CD14-positive monocyte (primary cell): ENCODE data around the gene PRDX3. TPM values are rescaled to one million over a fixed set of nuclear protein-coding genes. Genes with fewer than 3 reads are reported as not detected.

Source experiments
- DNase-seq, 3 donors: peaks; one replicate each; pipeline ENCODE4 v3.0.0-alpha.2; 2011 to 2022
- H2AFZ ChIP-seq: 2 replicates; pipeline ENCODE4 v1.6.0; 2012; ENCODE audit warnings: mild to moderate bottlenecking, low read depth, low read length, inconsistent platforms; ENCODE audit not compliant: insufficient read depth, poor library complexity, severe bottlenecking
- H3K27ac ChIP-seq, 2 donors: 1 replicate in 1 of 2; 2 replicates in 1 of 2; pipeline ENCODE4 v1.5.1; 2012 to 2013; ENCODE audit warnings: low read length in 2 of 2, control low read depth in 1 of 2, inconsistent platforms in 1 of 2, low read depth in 1 of 2, mild to moderate bottlenecking in 1 of 2
- H3K27me3 ChIP-seq, 2 donors: one replicate each; pipeline versions ENCODE4 v1.6.0 to v1.6.1; 2011 to 2013; ENCODE audit warnings: low read length in 2 of 2; ENCODE audit not compliant: control insufficient read depth in 2 of 2, insufficient read depth in 2 of 2
- H3K36me3 ChIP-seq, 2 donors: replicated peaks in 1 of 2; 1 replicate in 1 of 2; 2 replicates in 1 of 2; pipeline versions ENCODE4 v1.5.1 to v1.6.1; 2012 to 2013; ENCODE audit warnings: low read length in 2 of 2, control low read depth in 1 of 2, inconsistent platforms in 1 of 2, mild to moderate bottlenecking in 1 of 2; ENCODE audit not compliant: insufficient read depth in 2 of 2, control insufficient read depth in 1 of 2
- H3K4me1 ChIP-seq, 2 donors: 1 replicate in 1 of 2; 2 replicates in 1 of 2; pipeline versions ENCODE4 v1.5.1 to v1.6.1; 2012 to 2013; ENCODE audit warnings: low read length in 2 of 2, control low read depth in 1 of 2, inconsistent platforms in 1 of 2, mild to moderate bottlenecking in 1 of 2, moderate library complexity in 1 of 2; ENCODE audit not compliant: insufficient read depth in 2 of 2, control insufficient read depth in 1 of 2
- H3K4me2 ChIP-seq: replicated peaks from 2 replicates; pipeline ENCODE3; 2012; ENCODE audit warnings: low read length, moderate library complexity, mild to moderate bottlenecking; ENCODE audit not compliant: poor library complexity, severe bottlenecking; ENCODE audit errors: extremely low read depth
- H3K4me3 ChIP-seq, 3 experiments: fragments of 200-600 bp in 1 of 3; sonication (generic) in 1 of 3; replicated peaks in 1 of 3; 1 replicate in 2 of 3; 2 replicates in 1 of 3; pipeline ENCODE4 v1.5.1; 2011 to 2013; ENCODE audit warnings: low read length in 3 of 3, mild to moderate bottlenecking in 3 of 3, control low read depth in 2 of 3, low read depth in 2 of 3, inconsistent platforms in 1 of 3, moderate library complexity in 1 of 3
- H3K79me2 ChIP-seq: 2 replicates; pipeline ENCODE4 v1.6.0; 2012; ENCODE audit warnings: mild to moderate bottlenecking, control low read depth, inconsistent platforms, low read length, moderate library complexity; ENCODE audit not compliant: insufficient read depth
- H3K9ac ChIP-seq: 2 replicates; pipeline ENCODE4 v1.6.0; 2017; ENCODE audit warnings: low read length, mild to moderate bottlenecking; ENCODE audit not compliant: insufficient read depth, poor library complexity, severe bottlenecking
- H3K9me3 ChIP-seq, 2 donors: replicated peaks in 1 of 2; 1 replicate in 1 of 2; 2 replicates in 1 of 2; pipeline versions ENCODE4 v1.5.1 to v1.6.1; 2012 to 2013; ENCODE audit warnings: low read length in 2 of 2, control low read depth in 1 of 2; ENCODE audit not compliant: control insufficient read depth in 1 of 2, insufficient read depth in 1 of 2
- H4K20me1 ChIP-seq: 2 replicates; pipeline ENCODE4 v1.6.0; 2012; ENCODE audit warnings: mild to moderate bottlenecking, low read length, control low read depth, moderate library complexity; ENCODE audit not compliant: insufficient read depth
- H3K27ac Mint-ChIP-seq, 7 donors: one replicate each; pipeline ENCODE4 v1.8.0; 2020; ENCODE audit warnings: mild to moderate bottlenecking in 7 of 7, mixed read lengths in 7 of 7, moderate library complexity in 6 of 7, inconsistent platforms in 2 of 7
- H3K27me3 Mint-ChIP-seq, 3 donors: one replicate each; pipeline ENCODE4 v1.8.0; 2021 to 2022; ENCODE audit warnings: low read depth in 3 of 3, mild to moderate bottlenecking in 3 of 3, mixed read lengths in 3 of 3, moderate library complexity in 3 of 3, inconsistent platforms in 1 of 3
- H3K36me3 Mint-ChIP-seq, 2 donors: one replicate each; pipeline ENCODE4 v1.8.0; 2020; ENCODE audit warnings: mixed read lengths in 2 of 2, inconsistent platforms in 1 of 2, mild to moderate bottlenecking in 1 of 2
- H3K4me1 Mint-ChIP-seq: one replicate; pipeline ENCODE4 v1.8.0; 2020; ENCODE audit warnings: mild to moderate bottlenecking, mixed read lengths
- H3K4me3 Mint-ChIP-seq, 2 donors: one replicate each; pipeline ENCODE4 v1.8.0; 2020; ENCODE audit warnings: mild to moderate bottlenecking in 2 of 2, mixed read lengths in 2 of 2, moderate library complexity in 1 of 2
- H3K9me3 Mint-ChIP-seq, 7 donors: one replicate each; pipeline ENCODE4 v1.8.0; 2020 to 2022; ENCODE audit warnings: mixed read lengths in 7 of 7, mild to moderate bottlenecking in 6 of 7, moderate library complexity in 6 of 7, inconsistent platforms in 2 of 7
- CTCF ChIP-seq: fragments of 200-600 bp; IDR thresholded peaks from one replicate; pipeline ENCODE4 v1.8.0; 2022; ENCODE audit warnings: antibody characterized with exemption, mild to moderate bottlenecking
- WGBS: methylation state at CpG from one replicate; pipeline ENCODE4 v1.1.5; 2013; ENCODE audit warnings: missing lambda C conversion rate; ENCODE audit not compliant: insufficient coverage; 5-methylcytosine and 5-hydroxymethylcytosine counted together
- intact Hi-C, 2 donors: fragments of 100-400 bp; cut with micrococcal nuclease; formaldehyde crosslinking; loops; one replicate each; pipeline versions ENCODE4 v1.15.0 to v1.15.1; 2023
- polyA plus RNA-seq, 3 donors: library from polyadenylated mRNA; depleted of rRNA in 1 of 3; unstranded in 2 of 3; stranded (reverse) in 1 of 3; fragments of 300-500 nt in 2 of 3; fragments of >200 nt in 1 of 3; fragmentation: Illumina TruSeq in 2 of 3; gene quantifications; 1 replicate in 2 of 3; 2 replicates in 1 of 3; pipeline ENCODE4 v1.2.3, GENCODE V29; 2012 to 2021

Gene PRDX3
- polyA plus RNA-seq, 3 donors: 81.9 to 459 (median 410) TPM

GRCh38 chr10:119211625-119212441, 33.2 kb upstream of the PRDX3 start:
- H3K9me3 ChIP-seq: no peaks in the 10 kb centered on the region
- H3K36me3 ChIP-seq: peaks cover 0 to 4% of the 10 kb centered on the region in 2 donors
- peak overlapping the region; percentile 7 for H2AFZ ChIP-seq
- peaks cover 3 to 16% (median 16%) of the 10 kb centered on the region in 3 donors for H3K27me3 Mint-ChIP-seq
- H3K27ac ChIP-seq: no peak overlapping the region
- H3K27ac Mint-ChIP-seq: peak overlapping the region in 3 of 7 donors; percentile 42 to 59 (median 58)
- no peaks in the 10 kb centered on the region for H3K27me3 ChIP-seq
- H3K4me3 ChIP-seq: no peak overlapping the region
- H4K20me1 ChIP-seq: no peaks in the 10 kb centered on the region
- peaks cover 6 to 7% of the 10 kb centered on the region in 2 donors for H3K36me3 Mint-ChIP-seq
- no peak overlapping the region for H3K9ac ChIP-seq
- DNase-seq: no peak
- H3K4me2 ChIP-seq: peak overlapping the region; percentile 8
- intact Hi-C loops: no loop called here
- H3K9me3 Mint-ChIP-seq: peaks cover 0 to 1% (median 0%) of the 10 kb centered on the region in 7 donors
- no peak for TF ChIP-seq CTCF
- peak overlapping the region in 1 of 2 donors; percentile 31 for H3K4me3 Mint-ChIP-seq
- peaks cover 18% of the 10 kb centered on the region for H3K79me2 ChIP-seq
- H3K4me1 ChIP-seq: peaks cover 45 to 61% of the 10 kb centered on the region in 2 donors
- WGBS: 19% methylated on average over 7 of the region's 12 CpGs
- H3K4me1 Mint-ChIP-seq: peaks cover 60% of the 10 kb centered on the region

- no peak overlapping the region for H3K4me3 ChIP-seq
- H3K79me2 ChIP-seq: peaks cover 16% of the 10 kb centered on the region
- H3K27me3 ChIP-seq: no peaks in the 10 kb centered on the region
- TF ChIP-seq CTCF: no peak
- H3K4me1 ChIP-seq: peaks cover 48 to 67% of the 10 kb centered on the region in 2 donors
- H3K9me3 Mint-ChIP-seq: peaks cover 0 to 1% (median 0%) of the 10 kb centered on the region in 7 donors
- H3K27me3 Mint-ChIP-seq: peaks cover 3 to 16% (median 16%) of the 10 kb centered on the region in 3 donors
- no peak for DNase-seq
- no CpG with 5 or more reads among the region's 3 CpGs for WGBS
- H3K4me1 Mint-ChIP-seq: peaks cover 64% of the 10 kb centered on the region
- H2AFZ ChIP-seq: no peak overlapping the region
- no peak overlapping the region for H3K4me3 Mint-ChIP-seq
- peak overlapping the region in 1 of 7 donors; percentile 42 for H3K27ac Mint-ChIP-seq
- no peak overlapping the region for H3K27ac ChIP-seq
- H4K20me1 ChIP-seq: no peaks in the 10 kb centered on the region
- intact Hi-C loops: no loop called here
- H3K9ac ChIP-seq: no peak overlapping the region
- no peak overlapping the region for H3K4me2 ChIP-seq
- H3K9me3 ChIP-seq: no peaks in the 10 kb centered on the region
- H3K36me3 Mint-ChIP-seq: peaks cover 6 to 7% of the 10 kb centered on the region in 2 donors
- H3K36me3 ChIP-seq: peaks cover 0 to 4% of the 10 kb centered on the region in 2 donors
Observed at GRCh38 chr10:119211176-119211575, 32.6 kb upstream of the PRDX3 start.
